GM12878 (cell line): Measurements from ENCODE around the gene CSE1L. TPM values are rescaled to one million over a fixed set of nuclear protein-coding genes. Genes with fewer than 3 reads are reported as not detected.

Experiments used
- ATAC-seq: fragments of 200-7000 bp; cut with Tn5 transposase; 3 replicates; pipeline ENCODE4 v1.9.1; 2020; ENCODE audit warnings: mild to moderate bottlenecking, moderate library complexity
- BruUV-seq: library from RNA; stranded (reverse); fragments of 400-500 nt; replicated peaks from 2 replicates; lab custom pipeline; 2021; lab: Mats Ljungman, UMichigan
- CTCF ChIA-PET: fragments of 300-600 bp; sonication (Branson Sonifier 250); formaldehyde crosslinking; extraction: SDS; loops from one replicate; lab custom pipeline; 2021; ENCODE audit warnings: inconsistent platforms; lab: Yijun Ruan, JAX
- POLR2A ChIA-PET: fragments of 350-600 bp; formaldehyde crosslinking; extraction: SDS; loops from one replicate; lab custom pipeline; 2021; ENCODE audit warnings: inconsistent platforms; lab: Charles Lee
- RAD21 ChIA-PET: fragments of 300-600 bp; sonication (Branson Sonifier 250); formaldehyde crosslinking; loops from one replicate; lab custom pipeline; 2023; ENCODE audit warnings: antibody characterized with exemption; ENCODE audit not compliant: unreplicated experiment; lab: Charles Lee
- SMC1A ChIA-PET: fragments of 300-600 bp; sonication (Branson Sonifier 250); formaldehyde crosslinking; loops from one replicate; lab custom pipeline; 2023; ENCODE audit not compliant: unreplicated experiment, uncharacterized antibody; lab: Charles Lee
- DNase-seq: peaks from one replicate; pipeline ENCODE4 v3.0.0-alpha.2; 2011; ENCODE audit warnings: low read depth, low spot score
- FAIRE-seq: peaks from 3 replicates; lab custom pipeline; 2011; peaks lifted over from hg19 to GRCh38; lab: Jason Lieb, UNC
- H2AFZ ChIP-seq: 2 replicates; pipeline ENCODE4 v1.6.0; 2011; ENCODE audit warnings: low read depth, low read length, control low read depth; ENCODE audit not compliant: control insufficient read depth
- H3K27ac ChIP-seq: 2 replicates; pipeline ENCODE4 v1.5.1; 2011; ENCODE audit warnings: control low read depth; ENCODE audit not compliant: control insufficient read depth, insufficient read depth
- H3K27me3 ChIP-seq, 2 experiments: replicated peaks in 1 of 2; 2 replicates each; pipeline versions ENCODE4 v1.6.0 to v1.6.1; 2011; ENCODE audit warnings: low read length in 1 of 2; ENCODE audit not compliant: control insufficient read depth in 2 of 2, insufficient read depth in 2 of 2
- H3K36me3 ChIP-seq, 2 experiments: 2 replicates each; pipeline ENCODE4 v1.5.1; 2011; ENCODE audit warnings: low read length in 1 of 2; ENCODE audit not compliant: control insufficient read depth in 2 of 2, insufficient read depth in 2 of 2
- H3K4me1 ChIP-seq: 2 replicates; pipeline ENCODE4 v1.6.1; 2011; ENCODE audit warnings: mild to moderate bottlenecking, low read length, moderate library complexity, mixed read lengths; ENCODE audit not compliant: control insufficient read depth, insufficient read depth
- H3K4me2 ChIP-seq: 2 replicates; pipeline ENCODE4 v1.6.0; 2011; ENCODE audit warnings: control low read depth; ENCODE audit not compliant: control insufficient read depth, insufficient read depth
- H3K4me3 ChIP-seq: fragments of 200-600 bp; sonication (generic); 2 replicates; pipeline ENCODE4 v1.5.1; 2016
- H3K79me2 ChIP-seq: 2 replicates; pipeline ENCODE4 v1.6.0; 2011; ENCODE audit warnings: low read length; ENCODE audit not compliant: control insufficient read depth, insufficient read depth
- H3K9ac ChIP-seq: 2 replicates; pipeline ENCODE4 v1.8.0; 2011; ENCODE audit warnings: low read length, control low read depth, mixed read lengths; ENCODE audit not compliant: control insufficient read depth, insufficient read depth
- H3K9me3 ChIP-seq: replicated peaks from 3 replicates; pipeline ENCODE4 v1.5.1; 2011; ENCODE audit warnings: mild to moderate bottlenecking, low read length; ENCODE audit not compliant: control insufficient read depth, insufficient read depth
- H4K20me1 ChIP-seq: 2 replicates; pipeline ENCODE4 v1.6.0; 2011; ENCODE audit not compliant: control insufficient read depth, insufficient read depth
- E4F1 ChIP-seq: fragments of 450-650 bp; IDR thresholded peaks from 2 replicates; pipeline ENCODE4 v1.6.1; 2018; ENCODE audit warnings: borderline replicate concordance, mild to moderate bottlenecking; ENCODE audit not compliant: partially characterized antibody
- RB1 ChIP-seq: fragments of 450-650 bp; formaldehyde crosslinking; IDR thresholded peaks from 2 replicates; pipeline ENCODE4 v1.6.1; 2017; ENCODE audit warnings: mild to moderate bottlenecking, borderline replicate concordance
- TCF7 ChIP-seq: IDR thresholded peaks from 2 replicates; pipeline ENCODE4 v1.6.1; 2014; ENCODE audit warnings: antibody characterized with exemption, borderline replicate concordance
- ZNF592 ChIP-seq: fragments of 450-650 bp; IDR thresholded peaks from 2 replicates; pipeline ENCODE4 v1.6.1; 2017; ENCODE audit warnings: mild to moderate bottlenecking, moderate library complexity
- whole genome bisulfite sequencing: methylation state at CpG from one replicate; pipeline ENCODE4 v1.1.6; 2016; ENCODE audit warnings: low lambda C conversion rate; ENCODE audit not compliant: insufficient replicate concordance, insufficient coverage; ENCODE audit errors: missing lambda C conversion rate; 5-methylcytosine and 5-hydroxymethylcytosine counted together
- in situ Hi-C: fragments of 300-500 bp; cut with MboI; formaldehyde crosslinking; loops from 9 replicates; pipeline ENCODE4 v1.14.3; 2018; ENCODE audit warnings: mixed read lengths
- intact Hi-C: fragments of 100-400 bp; cut with micrococcal nuclease; formaldehyde crosslinking; loops from one replicate; pipeline ENCODE4 v1.14.2; 2022; ENCODE audit not compliant: unreplicated experiment
- polyA plus RNA-seq, 11 experiments: library from polyadenylated mRNA; depleted of rRNA in 4 of 11; unstranded in 6 of 11; stranded (reverse) in 5 of 11; fragments of >200 nt; fragmentation: Nextera tagmentation in 4 of 11; fragmentation: Illumina TruSeq in 1 of 11; extraction: Ambion mirVana in 4 of 11; extraction: Trizol in 1 of 11; gene quantifications; 1 replicate in 1 of 11; 2 replicates in 10 of 11; pipeline versions ENCODE4 v1.2.1 to v1.2.3, GENCODE V29; 2011 to 2016; ENCODE audit warnings: inconsistent platforms in 2 of 11, missing spikeins in 2 of 11, low read depth in 1 of 11
- total RNA-seq, 4 experiments: library from RNA; depleted of rRNA in 3 of 4; stranded (reverse); fragments of >200 nt in 3 of 4; fragmentation: Illumina TruSeq in 1 of 4; extraction: Trizol in 1 of 4; gene quantifications; 2 replicates each; pipeline versions ENCODE4 v1.2.1 to v1.2.3, GENCODE V29; 2013 to 2021

Gene CSE1L
- total and polyA plus RNA-seq, 10 of the 15 experiments (the other 5 are each of a cell fraction or from before 2014, with no cell fraction given), result 72.4 to 213 (median 117) TPM

GRCh38 chr20:49115564-49115963, 69.5 kb downstream of the CSE1L start:
- ChIA-PET CTCF (no interaction called here), POLR2A (no interaction called here), RAD21 (no interaction called here), SMC1A (no interaction called here)
- no peak overlapping the region for H2AFZ ChIP-seq
- H3K4me3 ChIP-seq, result no peak overlapping the region
- H4K20me1 ChIP-seq, result no peaks in the 10 kb centered on the region
- BruUV-seq, result no TSS peak
- no peak for FAIRE-seq
- DNase-seq, result no peak
- H3K36me3 ChIP-seq, result peaks cover 31 to 44% of the 10 kb centered on the region in 2 experiments
- ATAC-seq, result no peak
- 83% methylated on average over 7 of the region's 7 CpGs for WGBS
- H3K27me3 ChIP-seq, result no peaks in the 10 kb centered on the region
- intact Hi-C loops (no loop called here), in situ Hi-C loops (no loop called here)
- H3K4me2 ChIP-seq, result no peak overlapping the region
- TF ChIP-seq ZNF592 (no peak), RB1 (no peak), TCF7 (no peak), E4F1 (no peak)
- no peaks in the 10 kb centered on the region for H3K79me2 ChIP-seq
- H3K9me3 ChIP-seq, result no peaks in the 10 kb centered on the region
- no peak overlapping the region for H3K9ac ChIP-seq
- no peak overlapping the region for H3K27ac ChIP-seq
- H3K4me1 ChIP-seq, result no peaks in the 10 kb centered on the region
